A549 (cell line): ENCODE data around the gene TERB1. TPM values are rescaled to one million over a fixed set of nuclear protein-coding genes. Genes with fewer than 3 reads are reported as not detected.

Experiments
- ATAC-seq, 2 experiments: fragments of 200-7000 bp in 1 of 2; fragments of >200 bp in 1 of 2; cut with Nextera tagmentation in 1 of 2; cut with Tn5 transposase in 1 of 2; 3 replicates each; pipeline versions ENCODE4 v1.8.0 to v1.9.1; 2018 to 2020; ENCODE audit warnings: mild to moderate bottlenecking in 1 of 2, moderate library complexity in 1 of 2
- CTCF ChIA-PET: fragments of 300-600 bp; sonication (Branson Sonifier 250); formaldehyde crosslinking; extraction: SDS; loops from one replicate; lab custom pipeline; 2021; ENCODE audit warnings: antibody characterized with exemption, inconsistent platforms; lab: Yijun Ruan, JAX
- POLR2A ChIA-PET: fragments of 350-600 bp; formaldehyde crosslinking; extraction: SDS; loops from one replicate; lab custom pipeline; 2021; ENCODE audit warnings: antibody characterized with exemption, inconsistent platforms; lab: Yijun Ruan, JAX
- DNase-seq, 2 experiments: peaks; one replicate each; pipeline versions ENCODE4 v3.0.0 to v3.0.0-alpha.2; 2011 to 2016; ENCODE audit warnings: low read depth in 1 of 2, low spot score in 1 of 2
- FAIRE-seq: peaks from 2 replicates; lab custom pipeline; 2011; peaks lifted over from hg19 to GRCh38; lab: Jason Lieb, UNC
- H3K27ac ChIP-seq, 2 experiments: fragments of >200 bp; sonication (Bioruptor Twin); formaldehyde crosslinking; 3 replicates each; pipeline ENCODE4 v1.5.1; 2016 to 2017
- H3K4me1 ChIP-seq: fragments of >200 bp; sonication (Bioruptor Twin); formaldehyde crosslinking; 3 replicates; pipeline ENCODE4 v1.6.1; 2016
- H3K4me2 ChIP-seq: fragments of >200 bp; sonication (Bioruptor Twin); formaldehyde crosslinking; 3 replicates; pipeline ENCODE4 v1.6.1; 2016
- H3K4me3 ChIP-seq: fragments of >200 bp; sonication (Bioruptor Twin); formaldehyde crosslinking; 3 replicates; pipeline ENCODE4 v1.5.1; 2016
- H3K9me3 ChIP-seq: fragments of >200 bp; sonication (Bioruptor Twin); formaldehyde crosslinking; 3 replicates; pipeline ENCODE4 v1.6.1; 2016
- BCL3 ChIP-seq: fragments of >200 bp; sonication (Bioruptor Twin); formaldehyde crosslinking; IDR thresholded peaks from 3 replicates; pipeline ENCODE4 v1.6.1; 2016
- BHLHE40 ChIP-seq: IDR thresholded peaks from 2 replicates; pipeline ENCODE4 v1.6.1; 2012; ENCODE audit warnings: low read depth, low read length, inconsistent platforms
- CBX8 ChIP-seq: fragments of 200-600 bp; sonication (generic); IDR thresholded peaks from 2 replicates; pipeline ENCODE4 v1.6.1; 2016
- CHD2 ChIP-seq: fragments of 150-350 bp; IDR thresholded peaks from 2 replicates; pipeline ENCODE4 v1.6.1; 2014; ENCODE audit warnings: low read length; ENCODE audit not compliant: partially characterized antibody
- CHD4 ChIP-seq: fragments of 200-600 bp; sonication (generic); IDR thresholded peaks from 2 replicates; pipeline ENCODE4 v1.6.1; 2016; ENCODE audit warnings: antibody characterized with exemption, mild to moderate bottlenecking, borderline replicate concordance
- CTCF ChIP-seq: fragments of >200 bp; sonication (Bioruptor Twin); formaldehyde crosslinking; IDR thresholded peaks from 3 replicates; pipeline ENCODE4 v1.5.1; 2016
- E2F6 ChIP-seq: IDR thresholded peaks from 2 replicates; pipeline ENCODE4 v1.6.1; 2012; ENCODE audit warnings: low read depth, borderline replicate concordance
- EP300 ChIP-seq, 2 experiments: fragments of >200 bp; sonication (Bioruptor Twin); formaldehyde crosslinking; IDR thresholded peaks; 2 replicates in 1 of 2; 3 replicates in 1 of 2; pipeline ENCODE4 v1.6.1; 2016 to 2017
- FOSB ChIP-seq: fragments of 250-450 bp; sonication (Bioruptor Pico); IDR thresholded peaks from 2 replicates; pipeline ENCODE4 v1.5.0; 2020; ENCODE audit warnings: mild to moderate bottlenecking, moderate library complexity
- FOSL2 ChIP-seq, 2 experiments: fragments of 450-650 bp in 1 of 2; fragments of >200 bp in 1 of 2; sonication (Bioruptor Twin) in 1 of 2; formaldehyde crosslinking; IDR thresholded peaks; 2 replicates each; pipeline versions ENCODE4 v1.5.0 to v1.6.1; 2016 to 2020; ENCODE audit warnings: mild to moderate bottlenecking in 1 of 2, moderate library complexity in 1 of 2
- HDAC2 ChIP-seq: fragments of 200-600 bp; sonication (generic); IDR thresholded peaks from 2 replicates; pipeline ENCODE4 v1.6.1; 2016
- HMGXB4 ChIP-seq: fragments of 250-450 bp; sonication (Bioruptor Pico); IDR thresholded peaks from 2 replicates; pipeline ENCODE4 v1.5.0; 2021; ENCODE audit warnings: mild to moderate bottlenecking, moderate library complexity, borderline replicate concordance
- HOXA7 ChIP-seq: fragments of 250-450 bp; sonication (Bioruptor Pico); IDR thresholded peaks from 2 replicates; pipeline ENCODE4 v1.5.0; 2020; ENCODE audit warnings: mild to moderate bottlenecking, moderate library complexity
- HOXB5 ChIP-seq: fragments of 250-450 bp; sonication (Bioruptor Pico); IDR thresholded peaks from 2 replicates; pipeline ENCODE4 v1.5.0; 2020; ENCODE audit warnings: mild to moderate bottlenecking, moderate library complexity
- MAX ChIP-seq: IDR thresholded peaks from 2 replicates; pipeline ENCODE4 v1.6.1; 2012
- NR3C1 ChIP-seq: fragments of >200 bp; sonication (Bioruptor Twin); formaldehyde crosslinking; IDR thresholded peaks from 3 replicates; pipeline ENCODE4 v1.6.1; 2017
- PHF8 ChIP-seq: fragments of 200-600 bp; sonication (generic); IDR thresholded peaks from 2 replicates; pipeline ENCODE4 v1.6.1; 2016; ENCODE audit warnings: low read depth, mild to moderate bottlenecking, antibody characterized with exemption, moderate library complexity, borderline replicate concordance
- POLR2A ChIP-seq: IDR thresholded peaks from 2 replicates; pipeline ENCODE4 v1.6.1; 2012; ENCODE audit warnings: mild to moderate bottlenecking, low read length
- RAD21 ChIP-seq, 2 experiments: fragments of >200 bp in 1 of 2; sonication (Bioruptor Twin) in 1 of 2; formaldehyde crosslinking in 1 of 2; IDR thresholded peaks in 1 of 2; conservative IDR thresholded peaks in 1 of 2; 2 replicates in 1 of 2; 3 replicates in 1 of 2; pipeline ENCODE4 v1.6.1; 2012 to 2018; ENCODE audit warnings: inconsistent platforms in 1 of 2
- RCOR1 ChIP-seq: fragments of 150-350 bp; IDR thresholded peaks from 2 replicates; pipeline ENCODE4 v1.6.1; 2014; ENCODE audit warnings: antibody characterized with exemption, low read length, low read depth
- RFX5 ChIP-seq: fragments of 450-650 bp; IDR thresholded peaks from 2 replicates; pipeline ENCODE4 v1.7.1; 2014; ENCODE audit warnings: antibody characterized with exemption, mild to moderate bottlenecking, moderate library complexity
- TFCP2L1 ChIP-seq: fragments of 250-450 bp; sonication (Bioruptor Pico); IDR thresholded peaks from 2 replicates; pipeline ENCODE4 v1.5.0; 2021; ENCODE audit warnings: mild to moderate bottlenecking
- TP53 ChIP-seq: fragments of 250-450 bp; sonication (Bioruptor Pico); IDR thresholded peaks from 2 replicates; pipeline ENCODE4 v1.5.0; 2021; ENCODE audit warnings: mild to moderate bottlenecking, moderate library complexity
- USF2 ChIP-seq: fragments of 450-650 bp; IDR thresholded peaks from 2 replicates; pipeline ENCODE4 v1.6.1; 2014; ENCODE audit warnings: antibody characterized with exemption
- ZC3H11A ChIP-seq: fragments of 450-650 bp; IDR thresholded peaks from 2 replicates; pipeline ENCODE4 v1.6.1; 2014; ENCODE audit warnings: antibody characterized with exemption, mild to moderate bottlenecking
- ZFP36 ChIP-seq: fragments of 450-650 bp; IDR thresholded peaks from 2 replicates; pipeline ENCODE4 v1.6.1; 2014; ENCODE audit warnings: borderline replicate concordance; ENCODE audit not compliant: partially characterized antibody
- ZSCAN20 ChIP-seq: fragments of 250-450 bp; sonication (Bioruptor Pico); IDR thresholded peaks from 2 replicates; pipeline ENCODE4 v1.8.0; 2022; ENCODE audit warnings: mild to moderate bottlenecking, moderate library complexity
- WGBS: methylation state at CpG from one replicate; pipeline ENCODE4 v1.1.6; 2017; ENCODE audit errors: missing lambda C conversion rate; 5-methylcytosine and 5-hydroxymethylcytosine counted together
- polyA plus RNA-seq, 4 experiments: library from polyadenylated mRNA; depleted of rRNA in 3 of 4; stranded (reverse); fragments of >200 nt; fragmentation: RNase III in 1 of 4; extraction: RNeasy Plus Mini Kit Qiagen cat#74134 plus additional on column Dnase treatment in 1 of 4; gene quantifications; 2 replicates in 3 of 4; 3 replicates in 1 of 4; pipeline ENCODE4 v1.2.3, GENCODE V29; 2011 to 2017

The TERB1 gene
- polyA plus RNA-seq, 2 of the 4 experiments (the other 2 are of a cell fraction): 0.17 to 0.18 TPM

GRCh38 chr16:66752379-66752778, 49.0 kb downstream of the TERB1 start (continued):
- no peak for TF ChIP-seq CHD2
- TF ChIP-seq HMGXB4 (CRISPR knock-in tag): no peak
- TF ChIP-seq ZC3H11A: no peak

- Histone ChIP-seq H3K27ac (peak overlapping the region; percentile 92 to 96), H3K9me3 (no peaks in the 10 kb centered on the region), H3K4me2 (peak overlapping the region; percentile 90), H3K4me3 (peak overlapping the region; percentile 92; the same call in 2 of the 3 replicates), H3K4me1 (peaks cover 16% of the 10 kb centered on the region)
- CTCF ChIA-PET: interaction anchor here (0.6 to 4.9 kb wide), 32 partner anchors 10 to 241 kb away, joined by 3 to 48 read pairs (median 5); partner anchors contain the start of gene NAE1
- WGBS: 38% methylated on average over 3 of the region's 3 CpGs
- POLR2A ChIA-PET: interaction anchor here (0.5 to 1.2 kb wide), 2 partner anchors 10 to 20 kb away, joined by 3 to 5 read pairs; no protein-coding TSS in a partner anchor
- DNase-seq (no peak), FAIRE-seq (no peak), ATAC-seq (no peak)
- TF ChIP-seq ZSCAN20 (CRISPR knock-in tag) (no peak), CTCF (peak; percentile 20; the same call in 1 of the 3 replicates), ZC3H11A (no peak)
Observed at GRCh38 chr16:66751992-66752322, 49.4 kb downstream of the TERB1 start.

- ChIA-PET CTCF (interaction anchor here (0.5 to 4.9 kb wide), 39 partner anchors 10 to 241 kb away, joined by 3 to 48 read pairs (median 5); partner anchors contain the start of gene NAE1), POLR2A (interaction anchor here (1.2 kb wide), 1 partner anchor 9 kb away, joined by 5 read pairs; no protein-coding TSS in a partner anchor)
- WGBS: 1% methylated on average over 14 of the region's 90 CpGs
- TF ChIP-seq RCOR1 (no peak), ZC3H11A (no peak), NR3C1 (no peak), TP53 (CRISPR knock-in tag) (peak; percentile 58; the same call in 1 of the 2 replicates), CHD4 (no peak), E2F6 (peak; percentile 40; the same call in 1 of the 2 replicates), BCL3 (peak; percentile 75; the same call in 2 of the 3 replicates), TFCP2L1 (CRISPR knock-in tag) (no peak), CHD2 (no peak), HOXB5 (CRISPR knock-in tag) (0 out of 2 replicates have a peak, but pooled peaks have one; percentile 39), HDAC2 (no peak), USF2 (no peak), CBX8 (no peak), ZSCAN20 (CRISPR knock-in tag) (no peak), FOSB (no peak), BHLHE40 (no peak), HOXA7 (no peak), RFX5 (peak; percentile 28; the same call in 1 of the 2 replicates), RAD21 (conservative IDR thresholded peaks at IDR 0.05 in 1 of 2, IDR thresholded peaks at IDR 0.05 in 1 of 2) (peak; percentile 9 to 59; a peak in 4 of 5 replicates), EP300 (IDR thresholded peaks at IDR 0.05) (no peak), ZFP36 (no peak), FOSL2 (IDR thresholded peaks at IDR 0.05) (no peak), FOSL2 (CRISPR knock-in tag; IDR thresholded peaks at IDR 0.05) (no peak; the same call in 1 of the 2 replicates), MAX (peak; percentile 60), PHF8 (peak; percentile 88; the same call in 1 of the 2 replicates), POLR2A (peak; percentile 55)
Observed at GRCh38 chr16:66751303-66751991, 49.9 kb downstream of the TERB1 start, which contains the start of gene DYNC1LI2. Gene DYNC1LI2 (minus strand): TSS chr16:66751609. CDS start chr16:66751591, 18 bp downstream.

More at GRCh38 chr16:66751303-66751991, 49.9 kb downstream of the TERB1 start, which contains the start of gene DYNC1LI2:
- peak within 1 kb of the TSS; percentile 92 for H3K4me3 ChIP-seq
- ATAC-seq (peak; percentile 91 to 95), FAIRE-seq (no peak), DNase-seq (peak; percentile 73 to 80)
- no peaks in the 10 kb centered on the region for H3K9me3 ChIP-seq
- H3K27ac ChIP-seq: peak within 1 kb of the TSS; percentile 92 to 96
- peak within 1 kb of the TSS; percentile 90 for H3K4me2 ChIP-seq
- peaks cover 16% of the 10 kb centered on the region for H3K4me1 ChIP-seq
